GM19239 (cell line): ENCODE measurements around the gene SGCE.

Experiments used
- DNase-seq: peaks from one replicate; pipeline ENCODE4 v3.0.0; 2011; ENCODE audit warnings: low spot score; ENCODE audit not compliant: insufficient read length
- FAIRE-seq: peaks from 2 replicates; lab custom pipeline; 2011; peaks lifted over from hg19 to GRCh38; lab: Jason Lieb, UNC

The SGCE gene

GRCh38 chr7:94632338-94633013 lies 23.5 kb downstream of the SGCE start:
- DNase-seq, result no peak
- no peak for FAIRE-seq

DNA sequence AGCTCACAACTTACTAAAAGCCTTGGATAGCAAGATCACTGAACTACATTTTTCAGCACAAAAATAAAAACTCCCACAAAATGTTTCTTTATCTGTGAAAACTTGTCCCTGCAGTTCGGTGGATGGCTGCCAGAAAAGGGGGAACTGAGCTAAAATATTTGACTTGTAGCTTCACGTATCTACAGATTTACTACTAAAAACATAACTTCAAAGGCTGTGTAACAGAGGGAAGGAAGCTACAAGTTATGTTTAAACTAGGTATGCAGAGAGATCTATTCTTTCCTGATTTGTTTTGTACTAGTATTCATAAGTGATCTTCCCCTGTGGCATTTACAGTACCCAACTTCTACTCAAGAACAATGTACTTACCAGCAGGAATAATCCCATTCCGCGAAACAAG lies 25.1 kb downstream of the SGCE start:
- DNase-seq, result no peak
- no peak for FAIRE-seq

GRCh38 chr7:94623820-94624219 lies 32.1 kb downstream of the SGCE start:
- no peak for DNase-seq
- no peak for FAIRE-seq

DNA sequence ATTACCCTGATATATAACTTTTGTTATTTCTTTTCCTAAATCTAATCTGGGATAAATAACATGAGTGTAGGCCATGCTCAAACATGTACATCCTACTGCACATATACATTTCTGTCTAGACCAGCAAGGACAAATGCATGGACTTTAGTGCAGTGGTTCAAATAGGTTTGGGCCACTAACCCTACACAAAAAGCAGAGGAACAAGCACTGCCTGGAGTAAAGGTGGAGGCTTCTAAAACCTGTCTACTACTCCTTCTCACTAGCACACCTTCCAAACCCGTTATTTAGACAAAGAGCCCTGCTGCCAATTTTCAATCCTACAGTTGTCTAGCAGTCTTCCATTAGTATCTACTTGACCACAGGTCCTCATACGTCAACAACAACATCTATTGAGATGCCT lies 34.8 kb downstream of the SGCE start:
- FAIRE-seq (peak; percentile 56), DNase-seq (no peak)

DNA sequence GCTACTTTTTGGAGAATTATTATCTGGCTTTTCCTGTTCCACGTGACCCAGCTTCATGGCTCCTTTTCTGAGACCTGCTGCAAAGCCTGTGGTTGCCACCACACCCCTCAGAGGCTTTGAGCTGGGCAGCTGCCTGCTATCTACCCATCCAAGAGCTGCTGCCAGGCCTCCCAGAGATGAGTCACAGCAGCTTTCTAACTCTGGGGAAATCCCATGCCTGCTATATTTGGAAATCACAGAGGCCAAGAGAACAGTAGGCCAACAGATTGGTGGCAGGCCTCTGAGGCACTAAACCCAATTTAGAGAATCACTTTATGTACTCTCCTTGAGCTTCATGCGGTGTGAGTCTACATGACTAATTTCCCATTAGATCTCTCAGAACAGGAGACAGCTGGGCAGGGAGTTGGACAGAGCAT lies 35.2 kb downstream of the SGCE start:
- peak; percentile 84 for FAIRE-seq

DNA sequence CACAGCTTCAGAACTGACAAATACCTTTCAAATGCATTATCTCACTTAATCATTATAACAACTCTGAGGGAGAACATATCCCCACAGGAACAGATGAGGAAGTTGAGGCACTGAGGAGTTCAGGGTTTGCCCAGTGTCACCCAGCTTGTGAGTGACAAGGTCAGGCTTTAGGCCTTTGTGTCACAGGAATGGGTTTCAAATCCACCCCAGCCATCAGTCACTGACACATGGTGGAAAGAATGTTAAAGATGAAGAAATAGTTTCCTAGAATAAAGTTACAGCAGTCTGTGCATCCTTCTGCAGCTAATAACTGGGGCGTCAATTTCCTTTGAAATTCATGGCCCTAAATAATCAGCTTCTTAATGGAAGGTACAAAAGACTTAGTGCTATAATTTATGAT lies 37.8 kb downstream of the SGCE start:
- DNase-seq (no peak), FAIRE-seq (no peak)

More for the DNA sequence above, 35.2 kb downstream of the SGCE start:
- DNase-seq, result peak; percentile 22

GRCh38 chr7:94616855-94617254 lies 39.1 kb downstream of the SGCE start:
- FAIRE-seq, result no peak

DNA sequence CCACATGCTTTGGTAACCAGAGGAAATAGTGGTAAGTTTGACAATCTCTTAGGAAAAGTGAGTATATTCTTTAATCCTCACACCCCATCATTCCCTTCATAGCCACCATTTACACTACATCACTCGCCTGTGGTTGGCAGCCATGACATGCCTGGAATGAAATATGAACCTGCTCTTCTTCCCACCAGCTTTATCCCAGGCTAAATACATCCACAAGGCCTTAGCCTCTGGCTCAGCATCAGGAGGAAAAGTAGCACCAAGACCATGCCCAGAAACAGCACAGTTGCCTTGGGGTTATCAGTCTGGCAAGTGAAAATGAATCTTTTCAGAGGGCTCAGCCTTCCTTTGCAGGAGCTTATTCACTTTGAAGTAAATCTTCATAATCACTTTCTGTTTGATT lies 40.3 kb downstream of the SGCE start:
- no peak for FAIRE-seq
- no peak for DNase-seq

More at GRCh38 chr7:94616855-94617254, 39.1 kb downstream of the SGCE start:
- no peak for DNase-seq

GRCh38 chr7:94612661-94613060 lies 43.3 kb downstream of the SGCE start:
- DNase-seq, result no peak

GRCh38 chr7:94612253-94612652 lies 43.7 kb downstream of the SGCE start:
- no peak for FAIRE-seq

More at GRCh38 chr7:94612661-94613060, 43.3 kb downstream of the SGCE start:
- no peak for FAIRE-seq

DNA sequence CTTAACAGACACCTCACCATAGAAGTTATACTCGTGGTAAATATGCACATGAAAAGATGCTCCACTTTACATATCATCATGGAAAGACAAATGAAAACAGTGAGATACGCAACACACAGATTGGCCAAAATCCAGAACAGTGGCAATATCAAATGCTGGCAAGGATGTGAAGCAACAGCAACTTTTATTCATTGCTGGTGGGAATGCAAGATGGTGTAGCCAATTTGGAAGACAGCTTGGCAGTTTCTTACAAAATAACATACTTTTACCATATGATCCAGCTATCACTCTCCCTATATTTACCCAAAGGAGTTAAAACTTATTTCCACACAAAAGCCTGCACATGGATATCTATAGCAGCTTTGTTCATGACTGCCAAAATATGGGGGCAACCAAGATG lies 46.4 kb downstream of the SGCE start:
- FAIRE-seq, result peak; percentile 21
- DNase-seq, result no peak

More at GRCh38 chr7:94612253-94612652, 43.7 kb downstream of the SGCE start:
- no peak for DNase-seq

DNA sequence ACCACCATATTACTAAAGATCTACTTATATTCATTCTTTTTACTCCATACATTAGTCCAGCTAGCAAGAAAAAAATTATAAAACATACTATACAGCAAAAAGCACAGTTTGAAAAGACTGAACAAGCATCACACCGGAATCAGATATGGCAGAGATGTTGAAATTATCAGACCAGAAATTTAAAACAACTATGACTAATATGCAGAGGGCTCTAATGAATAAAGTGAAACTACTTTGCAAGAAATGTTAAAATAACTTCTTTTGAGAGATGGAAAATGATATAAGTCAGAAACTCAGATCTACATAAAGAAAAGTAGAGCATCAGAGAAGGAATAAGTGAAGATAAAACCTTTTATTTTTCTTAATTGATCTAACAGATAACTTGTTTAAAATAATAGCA lies 50.9 kb downstream of the SGCE start:
- DNase-seq (no peak), FAIRE-seq (peak; percentile 68)

GRCh38 chr7:94602181-94602580 lies 53.8 kb downstream of the SGCE start:
- no peak for FAIRE-seq
- DNase-seq, result no peak

DNA sequence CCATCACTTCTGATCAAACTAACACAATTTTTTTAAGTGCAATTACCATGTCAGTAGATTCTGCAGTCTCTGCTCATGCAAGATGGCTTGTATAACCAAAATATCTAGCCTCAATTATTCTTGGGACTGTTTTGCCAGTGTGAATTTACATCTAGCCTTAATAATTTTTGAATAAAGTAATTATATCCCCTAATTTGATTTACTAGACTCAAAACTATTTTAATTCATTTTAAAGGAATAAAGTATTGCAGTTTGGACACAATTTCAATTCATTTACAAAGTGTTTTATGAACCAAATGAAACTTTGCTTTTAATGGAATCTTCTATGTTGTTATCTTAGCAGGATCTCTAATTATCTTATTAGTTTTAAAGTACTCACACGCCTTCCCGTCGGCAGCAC lies 55.7 kb downstream of the SGCE start:
- DNase-seq (no peak), FAIRE-seq (no peak)

- DNase-seq, result no peak
- FAIRE-seq, result no peak
These were observed 60.2 kb downstream of the SGCE start for GRCh38 chr7:94595717-94596116.

DNA sequence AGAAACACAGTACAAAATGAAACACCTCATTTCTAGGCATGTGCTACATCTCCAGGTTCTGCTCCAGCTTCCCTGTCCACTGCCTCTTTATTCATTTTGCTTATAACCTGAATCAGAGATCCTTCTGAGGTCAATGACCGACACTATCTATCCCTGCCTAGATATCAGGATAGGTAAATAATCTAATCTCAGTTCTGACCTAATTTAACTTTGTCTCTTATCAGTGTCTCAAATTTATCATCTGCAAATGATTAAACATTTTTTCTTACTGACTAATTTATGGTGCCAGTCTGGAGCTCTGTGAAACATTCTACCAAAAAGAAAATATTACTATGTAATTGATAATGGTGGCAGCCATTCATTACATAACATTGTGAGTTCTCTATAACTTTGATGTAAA lies 61.1 kb downstream of the SGCE start:
- DNase-seq (no peak), FAIRE-seq (no peak)

DNA sequence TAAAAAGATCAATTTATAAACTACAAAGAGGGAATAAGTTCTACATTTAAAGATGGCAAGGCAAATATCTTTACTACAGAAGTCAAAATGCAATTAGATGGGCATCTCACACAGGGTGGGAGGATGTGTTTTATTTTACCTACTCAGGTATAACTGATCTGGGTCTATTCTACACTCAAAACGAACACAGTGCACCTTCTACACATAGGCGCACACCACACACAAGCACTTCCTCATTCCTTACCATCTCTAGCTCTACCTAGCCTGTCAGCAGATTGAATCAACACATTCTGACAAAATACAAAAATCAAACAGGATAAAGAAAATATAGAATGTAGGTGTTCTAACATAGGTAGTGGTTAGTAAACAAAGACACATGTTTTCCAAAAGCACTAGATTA lies 64.8 kb downstream of the SGCE start:
- DNase-seq, result no peak
- no peak for FAIRE-seq

GRCh38 chr7:94590526-94591162 lies 65.3 kb downstream of the SGCE start:
- DNase-seq (no peak), FAIRE-seq (peak; percentile 80)

- FAIRE-seq (no peak), DNase-seq (no peak)
These were observed 67.9 kb downstream of the SGCE start for GRCh38 chr7:94588075-94588474.

GRCh38 chr7:94584113-94584512 lies 71.8 kb downstream of the SGCE start:
- DNase-seq (no peak), FAIRE-seq (no peak)

DNA sequence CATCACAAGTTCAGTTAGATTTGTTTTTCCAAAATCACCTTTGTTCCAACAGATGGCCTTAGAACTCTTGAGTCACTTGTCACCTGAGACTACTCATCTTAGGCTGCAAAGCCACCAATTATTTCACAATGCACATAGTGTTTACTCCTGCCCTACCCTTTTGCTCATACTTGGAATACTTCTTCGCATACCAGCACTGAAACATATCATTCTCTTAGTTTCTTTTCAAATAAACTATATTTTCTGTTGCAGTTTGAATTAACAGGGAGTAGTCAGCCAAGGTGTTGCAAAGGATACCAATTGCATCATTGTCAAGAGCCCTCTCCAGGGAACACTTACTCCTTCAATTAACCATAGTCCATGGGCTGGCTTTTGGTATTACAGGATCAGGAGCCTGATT lies 75.3 kb downstream of the SGCE start:
- FAIRE-seq (no peak), DNase-seq (no peak)

GRCh38 chr7:94579470-94579869 lies 76.5 kb downstream of the SGCE start:
- DNase-seq (no peak), FAIRE-seq (no peak)
